Loucy (cell line): ENCODE measurements around the gene DOLK.

ENCODE experiments used
- H2AFZ ChIP-seq: fragments of 200-600 bp; sonication (generic); 2 replicates; pipeline ENCODE4 v1.6.0; 2016; ENCODE audit warnings: antibody characterized with exemption, mild to moderate bottlenecking, low read length, moderate library complexity
- H3F3A ChIP-seq: fragments of 200-600 bp; 2 replicates; pipeline ENCODE4 v1.6.0; 2016; ENCODE audit warnings: antibody characterized with exemption, low read depth, mild to moderate bottlenecking
- H3K27me3 ChIP-seq: fragments of 200-600 bp; sonication (generic); 2 replicates; pipeline ENCODE4 v1.6.1; 2014; ENCODE audit warnings: low read length, mild to moderate bottlenecking; ENCODE audit not compliant: insufficient read depth, poor library complexity, severe bottlenecking
- H3K36me3 ChIP-seq: fragments of 200-600 bp; sonication (generic); 2 replicates; pipeline ENCODE4 v1.6.1; 2016; ENCODE audit warnings: low read length; ENCODE audit not compliant: insufficient read depth
- H3K4me1 ChIP-seq: fragments of 200-600 bp; sonication (generic); 2 replicates; pipeline ENCODE4 v1.5.1; 2014; ENCODE audit warnings: low read length, mild to moderate bottlenecking; ENCODE audit not compliant: insufficient read depth, poor library complexity, severe bottlenecking
- H3K4me2 ChIP-seq: fragments of 200-600 bp; sonication (generic); 2 replicates; pipeline ENCODE4 v1.6.0; 2014; ENCODE audit warnings: antibody characterized with exemption, low read length, low read depth, mild to moderate bottlenecking; ENCODE audit not compliant: poor library complexity, severe bottlenecking
- H3K4me3 ChIP-seq: fragments of 200-600 bp; sonication (generic); 2 replicates; pipeline ENCODE4 v1.5.1; 2014; ENCODE audit warnings: low read length, mild to moderate bottlenecking, mixed read lengths; ENCODE audit not compliant: poor library complexity, severe bottlenecking
- H3K79me2 ChIP-seq: fragments of 200-600 bp; sonication (generic); 2 replicates; pipeline ENCODE4 v1.6.1; 2014; ENCODE audit warnings: low read length; ENCODE audit not compliant: insufficient read depth
- H3K9ac ChIP-seq: fragments of 200-600 bp; sonication (generic); 2 replicates; pipeline ENCODE4 v1.6.0; 2014; ENCODE audit warnings: mild to moderate bottlenecking, low read depth, low read length, moderate library complexity; ENCODE audit not compliant: poor library complexity, severe bottlenecking
- H3K9me2 ChIP-seq: fragments of 200-600 bp; sonication (generic); replicated peaks from 2 replicates; pipeline ENCODE4 v1.6.1; 2016; ENCODE audit warnings: low read depth, low read length, mixed read lengths
- H3K9me3 ChIP-seq: fragments of 200-600 bp; sonication (generic); 2 replicates; pipeline ENCODE4 v1.6.1; 2014; ENCODE audit warnings: mild to moderate bottlenecking, antibody characterized with exemption, low read length, low read depth; ENCODE audit not compliant: insufficient read depth
- H4K20me1 ChIP-seq: fragments of 200-600 bp; sonication (generic); 2 replicates; pipeline ENCODE4 v1.6.0; 2014; ENCODE audit warnings: antibody characterized with exemption, low read length, mild to moderate bottlenecking; ENCODE audit not compliant: insufficient read depth, poor library complexity, severe bottlenecking
- EZH2phosphoT487 ChIP-seq: fragments of 200-600 bp; IDR thresholded peaks from 2 replicates; pipeline ENCODE4 v1.6.1; 2018; ENCODE audit warnings: antibody characterized with exemption, mild to moderate bottlenecking, moderate library complexity, borderline replicate concordance
- TF ChIP-seq, protein P1 (sequence below): fragments of 200-600 bp; sonication (generic); conservative IDR thresholded peaks from 2 replicates; pipeline ENCODE4 v1.5.1; 2014; ENCODE audit warnings: mild to moderate bottlenecking, antibody characterized with exemption, low read length

Gene DOLK

DNA sequence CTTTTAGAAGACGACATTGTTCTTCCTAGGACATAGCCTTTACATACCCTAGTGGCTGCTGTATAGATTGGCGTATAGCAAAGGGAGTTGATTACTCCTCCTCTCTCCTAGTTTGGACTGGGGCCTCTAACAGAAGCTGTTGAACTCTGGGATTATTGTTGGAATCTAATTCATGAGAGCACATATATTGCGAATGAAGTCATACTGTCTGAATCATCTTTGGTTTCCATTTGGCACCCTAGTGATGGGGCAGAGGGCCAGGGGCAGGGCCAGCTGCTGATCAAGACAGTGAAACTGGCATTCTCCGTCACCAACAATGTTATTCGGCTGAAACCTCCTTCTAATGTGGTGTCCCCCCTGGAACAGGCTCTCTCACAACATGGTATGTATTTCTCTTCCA, 40.4 kb upstream of the DOLK start:
- no peaks in the 10 kb centered on the region for H3F3A ChIP-seq
- TF ChIP-seq EZH2phosphoT487, result no peak
- TF ChIP-seq, protein P1, sequence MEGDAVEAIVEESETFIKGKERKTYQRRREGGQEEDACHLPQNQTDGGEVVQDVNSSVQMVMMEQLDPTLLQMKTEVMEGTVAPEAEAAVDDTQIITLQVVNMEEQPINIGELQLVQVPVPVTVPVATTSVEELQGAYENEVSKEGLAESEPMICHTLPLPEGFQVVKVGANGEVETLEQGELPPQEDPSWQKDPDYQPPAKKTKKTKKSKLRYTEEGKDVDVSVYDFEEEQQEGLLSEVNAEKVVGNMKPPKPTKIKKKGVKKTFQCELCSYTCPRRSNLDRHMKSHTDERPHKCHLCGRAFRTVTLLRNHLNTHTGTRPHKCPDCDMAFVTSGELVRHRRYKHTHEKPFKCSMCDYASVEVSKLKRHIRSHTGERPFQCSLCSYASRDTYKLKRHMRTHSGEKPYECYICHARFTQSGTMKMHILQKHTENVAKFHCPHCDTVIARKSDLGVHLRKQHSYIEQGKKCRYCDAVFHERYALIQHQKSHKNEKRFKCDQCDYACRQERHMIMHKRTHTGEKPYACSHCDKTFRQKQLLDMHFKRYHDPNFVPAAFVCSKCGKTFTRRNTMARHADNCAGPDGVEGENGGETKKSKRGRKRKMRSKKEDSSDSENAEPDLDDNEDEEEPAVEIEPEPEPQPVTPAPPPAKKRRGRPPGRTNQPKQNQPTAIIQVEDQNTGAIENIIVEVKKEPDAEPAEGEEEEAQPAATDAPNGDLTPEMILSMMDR, result no peak
- no peak overlapping the region for H2AFZ ChIP-seq
- no peak overlapping the region for H3K9ac ChIP-seq
- no peaks in the 10 kb centered on the region for H3K9me3 ChIP-seq
- no peaks in the 10 kb centered on the region for H3K4me1 ChIP-seq
- H3K79me2 ChIP-seq, result no peaks in the 10 kb centered on the region
- peaks cover 58% of the 10 kb centered on the region; the same call in 1 of the 2 replicates for H3K36me3 ChIP-seq
- H3K9me2 ChIP-seq, result no peaks in the 10 kb centered on the region
- H3K4me2 ChIP-seq, result no peak overlapping the region
- no peaks in the 10 kb centered on the region for H3K27me3 ChIP-seq
- no peak overlapping the region for H3K4me3 ChIP-seq
- H4K20me1 ChIP-seq, result no peaks in the 10 kb centered on the region

DNA sequence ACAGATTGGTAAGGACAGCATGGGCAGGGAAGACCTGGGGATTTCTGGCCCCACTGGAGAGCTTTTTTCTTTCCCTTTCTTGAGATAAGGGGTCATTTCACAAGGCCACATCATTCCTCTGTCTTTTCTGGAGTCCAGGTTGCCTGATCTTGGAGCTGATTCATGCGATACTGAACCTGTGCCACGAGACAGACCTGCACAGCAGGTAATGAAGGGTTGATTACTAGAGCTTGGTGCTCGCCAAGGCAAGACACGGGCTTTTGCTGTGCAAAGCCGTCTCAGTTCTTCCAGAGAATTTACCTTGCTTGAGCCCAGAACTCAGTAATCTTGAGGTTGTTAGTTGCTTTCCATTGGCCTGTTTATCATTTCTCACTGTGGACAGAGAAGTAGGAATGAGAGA, 39.3 kb upstream of the DOLK start:
- Histone ChIP-seq H3K4me2 (no peak overlapping the region), H3K9me3 (no peaks in the 10 kb centered on the region), H2AFZ (no peak overlapping the region), H3K4me1 (no peaks in the 10 kb centered on the region), H3K4me3 (no peak overlapping the region), H3K27me3 (no peaks in the 10 kb centered on the region), H3K36me3 (peaks cover 64% of the 10 kb centered on the region; the same call in 1 of the 2 replicates), H3K9me2 (no peaks in the 10 kb centered on the region), H3K79me2 (no peaks in the 10 kb centered on the region), H3F3A (no peaks in the 10 kb centered on the region), H3K9ac (no peak overlapping the region), H4K20me1 (no peaks in the 10 kb centered on the region)
- TF ChIP-seq, protein P1, result no peak
- TF ChIP-seq EZH2phosphoT487, result no peak

DNA sequence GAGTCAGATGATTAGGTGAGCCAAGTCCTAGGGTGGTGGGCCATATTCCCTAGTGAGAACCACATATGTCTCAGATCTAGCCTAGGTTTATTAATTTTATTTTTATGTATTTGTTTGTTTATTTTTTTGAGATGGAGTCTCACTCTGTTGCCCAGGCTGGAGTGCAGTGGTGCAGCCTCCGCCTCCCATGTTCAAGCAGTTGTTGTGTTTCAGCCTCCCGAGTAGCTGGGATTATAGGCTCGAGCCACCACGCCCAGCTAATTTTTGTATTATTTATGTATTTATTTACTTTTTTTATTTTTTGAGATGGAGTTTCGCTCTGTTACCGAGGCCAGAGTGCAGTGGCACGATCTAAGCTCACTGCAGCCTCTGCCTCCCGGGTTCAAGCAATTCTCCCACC, 36.1 kb upstream of the DOLK start:
- Histone ChIP-seq H3K36me3 (peaks cover 75% of the 10 kb centered on the region; the same call in 1 of the 2 replicates), H3K4me1 (no peaks in the 10 kb centered on the region), H3K4me3 (no peak overlapping the region), H4K20me1 (no peaks in the 10 kb centered on the region), H3K9me3 (no peaks in the 10 kb centered on the region), H3K9ac (no peak overlapping the region), H3K79me2 (no peaks in the 10 kb centered on the region), H3K4me2 (no peak overlapping the region), H3K9me2 (no peaks in the 10 kb centered on the region), H2AFZ (no peak overlapping the region), H3K27me3 (no peaks in the 10 kb centered on the region), H3F3A (no peaks in the 10 kb centered on the region)
- TF ChIP-seq EZH2phosphoT487, result no peak
- TF ChIP-seq, protein P1, result no peak
